Uterus (tissue), 2 donors: Measurements from ENCODE around the gene FFAR3.

Experiments used
- POLR2A ChIP-seq, 2 donors: fragments of 450-650 bp; IDR thresholded peaks; one replicate each; pipeline ENCODE4 v1.6.1; 2016; ENCODE audit warnings: antibody characterized with exemption in 2 of 2, mild to moderate bottlenecking in 1 of 2, moderate library complexity in 1 of 2
- TF ChIP-seq, protein P1 (sequence below), 4 experiments: fragments of 200-600 bp in 2 of 4; fragments of 450-650 bp in 2 of 4; sonication (generic) in 2 of 4; IDR thresholded peaks; one replicate each; pipeline ENCODE4 v1.5.1; 2016 to 2019; ENCODE audit warnings: antibody characterized with exemption in 4 of 4, mild to moderate bottlenecking in 2 of 4, moderate library complexity in 1 of 4

GRCh38 chr19:35396240-35396885, 38.1 kb downstream of the FFAR3 start:
- TF ChIP-seq POLR2A (IDR thresholded peaks at IDR 0.05): no peak
- TF ChIP-seq, protein P1, sequence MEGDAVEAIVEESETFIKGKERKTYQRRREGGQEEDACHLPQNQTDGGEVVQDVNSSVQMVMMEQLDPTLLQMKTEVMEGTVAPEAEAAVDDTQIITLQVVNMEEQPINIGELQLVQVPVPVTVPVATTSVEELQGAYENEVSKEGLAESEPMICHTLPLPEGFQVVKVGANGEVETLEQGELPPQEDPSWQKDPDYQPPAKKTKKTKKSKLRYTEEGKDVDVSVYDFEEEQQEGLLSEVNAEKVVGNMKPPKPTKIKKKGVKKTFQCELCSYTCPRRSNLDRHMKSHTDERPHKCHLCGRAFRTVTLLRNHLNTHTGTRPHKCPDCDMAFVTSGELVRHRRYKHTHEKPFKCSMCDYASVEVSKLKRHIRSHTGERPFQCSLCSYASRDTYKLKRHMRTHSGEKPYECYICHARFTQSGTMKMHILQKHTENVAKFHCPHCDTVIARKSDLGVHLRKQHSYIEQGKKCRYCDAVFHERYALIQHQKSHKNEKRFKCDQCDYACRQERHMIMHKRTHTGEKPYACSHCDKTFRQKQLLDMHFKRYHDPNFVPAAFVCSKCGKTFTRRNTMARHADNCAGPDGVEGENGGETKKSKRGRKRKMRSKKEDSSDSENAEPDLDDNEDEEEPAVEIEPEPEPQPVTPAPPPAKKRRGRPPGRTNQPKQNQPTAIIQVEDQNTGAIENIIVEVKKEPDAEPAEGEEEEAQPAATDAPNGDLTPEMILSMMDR (IDR thresholded peaks at IDR 0.05): no peak
